HG02678 (cell line): Measurements from ENCODE around the gene MON1B.

ENCODE experiments used
- ATAC-seq: cut with Tn5 transposase; IDR thresholded peaks from one replicate; pipeline ENCODE4 v1.9.1; 2021; ENCODE audit warnings: mild to moderate bottlenecking, moderate library complexity; ENCODE audit not compliant: unreplicated experiment

Gene MON1B

GRCh38 chr16:77195411-77195810 is 4.4 kb downstream of the MON1B start:
- no peak for ATAC-seq

GRCh38 chr16:77197747-77198146 is 6.8 kb downstream of the MON1B start:
- no peak for ATAC-seq

GRCh38 chr16:77199211-77199610 is 8.2 kb downstream of the MON1B start, which contains the start of gene SYCE1L:
TSS of gene SYCE1L (plus strand) at chr16:77199408. CDS start at chr16:77199452, 44 bp downstream.
- ATAC-seq: no peak

- ATAC-seq: no peak
These were observed 15.5 kb downstream of the MON1B start for GRCh38 chr16:77206533-77206932.

GRCh38 chr16:77207030-77207429 is 16.0 kb downstream of the MON1B start:
- no peak for ATAC-seq

GRCh38 chr16:77208382-77208781 is 17.4 kb downstream of the MON1B start:
- no peak for ATAC-seq

GRCh38 chr16:77211880-77212740 is 21.1 kb downstream of the MON1B start:
- peak; percentile 71 for ATAC-seq

GRCh38 chr16:77212741-77213541 is 22.0 kb downstream of the MON1B start:
- ATAC-seq: peak; percentile 80

GRCh38 chr16:77213542-77214106 is 22.6 kb downstream of the MON1B start:
- no peak for ATAC-seq

GRCh38 chr16:77214411-77215138 is 23.6 kb downstream of the MON1B start:
- ATAC-seq: no peak

- no peak for ATAC-seq
These were observed 28.4 kb downstream of the MON1B start for GRCh38 chr16:77219437-77219836.

GRCh38 chr16:77220427-77220826 is 29.4 kb downstream of the MON1B start:
- ATAC-seq: peak; percentile 87

GRCh38 chr16:77221482-77221881 is 30.5 kb downstream of the MON1B start:
- no peak for ATAC-seq

GRCh38 chr16:77223184-77223583 is 32.2 kb downstream of the MON1B start:
- ATAC-seq: no peak

- ATAC-seq: no peak
These were observed 34.2 kb downstream of the MON1B start for GRCh38 chr16:77225182-77225581.

GRCh38 chr16:77227745-77228144 is 36.8 kb downstream of the MON1B start:
- peak; percentile 85 for ATAC-seq

- ATAC-seq: no peak
These were observed 40.1 kb downstream of the MON1B start for GRCh38 chr16:77231047-77231446.

GRCh38 chr16:77233799-77234519 is 43.0 kb downstream of the MON1B start:
- no peak for ATAC-seq

GRCh38 chr16:77234611-77235010 is 43.6 kb downstream of the MON1B start:
- no peak for ATAC-seq

GRCh38 chr16:77236063-77236511 is 45.1 kb downstream of the MON1B start:
- peak; percentile 99 for ATAC-seq
